HG03460 (cell line): ENCODE measurements around the gene MAGEB16.

Source experiments
- ATAC-seq: cut with Tn5 transposase; IDR thresholded peaks from one replicate; pipeline ENCODE4 v1.9.1; 2021; ENCODE audit not compliant: unreplicated experiment

MAGEB16 gene

GRCh38 chrX:35798042-35798441, at the start of gene MAGEB16:
TSS of gene MAGEB16 (plus strand) at chrX:35798342. CDS start at chrX:35802197, 3,855 bp downstream.
- ATAC-seq, result no peak

GRCh38 chrX:35773958-35774564, 24.1 kb upstream of the MAGEB16 start:
- ATAC-seq, result no peak

- ATAC-seq, result no peak
These were observed 13.1 kb upstream of the MAGEB16 start for GRCh38 chrX:35785075-35785474.

DNA sequence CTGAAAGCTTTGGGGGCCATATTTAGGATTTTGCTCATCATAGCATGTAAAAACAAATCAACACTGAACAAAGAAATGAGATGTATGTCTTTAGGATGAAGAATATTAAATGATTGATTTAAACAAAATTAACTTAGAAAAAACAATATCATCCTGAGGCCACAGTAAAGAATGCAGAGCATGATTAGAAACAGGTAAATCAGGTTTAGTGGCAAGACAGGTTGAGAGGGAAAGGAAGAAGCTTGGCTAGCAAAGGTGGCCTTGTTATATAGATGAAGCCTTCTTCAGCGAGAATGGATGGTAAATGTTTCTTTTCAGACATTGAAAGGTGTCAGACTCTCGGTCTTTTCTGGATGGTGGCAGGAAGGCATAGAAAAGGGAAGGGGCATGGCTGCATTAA, 11.9 kb upstream of the MAGEB16 start:
- ATAC-seq, result no peak

DNA sequence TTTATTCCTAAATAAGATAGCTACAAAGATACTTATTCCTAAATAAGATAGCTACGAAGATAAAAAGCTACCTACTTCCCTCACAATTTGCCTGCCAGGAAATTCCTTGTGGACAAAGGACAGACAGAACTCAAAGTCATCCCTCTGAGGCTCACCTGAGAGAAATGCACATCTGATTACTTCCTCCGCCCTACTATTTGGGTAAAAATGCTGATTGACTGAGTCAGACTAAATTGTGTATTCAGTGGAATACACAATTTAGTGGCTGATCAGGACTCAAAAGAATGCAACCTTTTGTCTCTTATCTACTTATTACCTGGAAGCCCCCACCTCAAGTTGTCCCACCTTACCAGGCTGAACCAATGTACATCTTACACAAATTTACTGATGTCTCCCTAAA, 10.3 kb upstream of the MAGEB16 start:
- no peak for ATAC-seq

DNA sequence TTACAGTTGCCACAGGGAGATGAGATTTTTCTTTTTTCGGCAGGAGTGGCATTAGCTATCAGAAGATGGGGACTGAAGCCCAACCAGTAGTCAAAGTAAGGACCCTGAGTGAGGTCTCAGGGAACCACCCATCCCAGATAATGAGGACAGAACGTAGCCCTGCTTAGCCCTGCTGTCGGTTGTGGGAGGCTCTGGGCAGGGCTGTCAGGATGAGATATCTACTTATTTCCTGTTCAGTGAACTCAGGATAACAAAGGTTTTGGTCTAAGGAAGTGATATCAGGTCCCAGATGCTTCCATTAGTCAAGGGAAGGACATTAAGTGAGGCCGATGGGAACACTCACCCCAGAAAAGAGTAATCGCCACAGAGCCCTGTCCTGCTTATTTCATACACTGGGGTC, 2.3 kb downstream of the MAGEB16 start:
- no peak for ATAC-seq

DNA sequence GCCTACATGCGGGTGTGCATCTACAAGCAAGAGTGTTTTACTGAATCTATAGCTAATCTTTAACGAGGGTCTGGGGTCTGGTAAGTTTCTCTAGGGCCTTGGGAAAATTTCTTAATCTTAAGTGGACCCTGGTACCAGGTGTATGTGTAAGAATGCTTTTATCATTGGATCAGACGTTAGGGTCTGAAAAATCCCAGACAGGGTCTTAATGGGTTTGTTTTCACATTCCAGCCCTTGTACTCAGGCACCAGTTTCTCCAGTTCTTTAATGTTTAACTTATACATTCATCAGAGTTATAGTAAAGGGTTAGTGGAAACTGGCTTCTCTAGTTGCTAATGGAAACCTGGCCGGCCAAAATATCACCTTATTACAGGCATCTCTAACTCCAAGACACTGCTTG, 11.6 kb downstream of the MAGEB16 start:
- no peak for ATAC-seq

- ATAC-seq, result no peak
These were observed 21.1 kb downstream of the MAGEB16 start for GRCh38 chrX:35819241-35819640.

- ATAC-seq, result no peak
These were observed 28.4 kb downstream of the MAGEB16 start for GRCh38 chrX:35826503-35826902.

- no peak for ATAC-seq
These were observed 31.4 kb downstream of the MAGEB16 start for GRCh38 chrX:35829501-35829900.

DNA sequence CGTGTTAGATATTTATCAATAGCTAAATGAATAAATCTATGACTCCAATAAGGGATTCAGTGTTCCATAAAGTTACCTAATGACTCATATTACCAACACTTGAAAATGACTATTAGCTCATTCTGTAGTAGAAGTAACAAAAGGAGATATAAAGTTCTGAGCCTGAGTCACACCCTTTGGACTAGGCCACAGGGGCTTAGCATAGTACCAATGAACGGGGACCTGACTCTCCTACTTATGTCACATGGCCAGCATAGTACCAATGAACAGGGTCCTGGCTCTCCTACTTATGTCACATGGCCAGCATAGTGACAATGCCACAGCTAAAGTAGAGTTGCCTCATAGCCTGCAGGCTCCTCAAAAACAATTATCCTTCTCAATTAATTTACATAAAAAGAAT, 43.7 kb downstream of the MAGEB16 start:
- ATAC-seq, result no peak

- ATAC-seq, result no peak
These were observed 44.5 kb downstream of the MAGEB16 start for GRCh38 chrX:35842674-35843073.

DNA sequence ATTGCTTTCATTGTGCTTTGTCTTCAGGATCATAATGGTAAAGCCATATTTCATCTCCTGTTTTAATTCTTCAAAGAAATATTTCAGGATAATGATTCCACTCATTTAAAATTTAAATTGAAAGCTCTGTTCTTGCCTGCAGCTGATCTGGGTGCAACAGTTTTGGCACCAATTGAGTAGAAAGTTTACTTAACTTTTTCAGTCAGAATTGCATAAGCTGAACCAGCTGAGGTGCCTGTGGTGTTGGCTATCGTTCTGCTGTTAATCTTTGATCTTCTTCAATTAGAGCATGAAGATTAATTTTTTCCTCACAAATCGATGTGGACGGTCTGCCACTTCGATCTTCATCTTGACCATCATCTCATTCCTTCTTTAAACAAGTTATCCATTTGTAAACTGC, 49.6 kb downstream of the MAGEB16 start:
- ATAC-seq, result no peak
